ENCODE results near the gene PCSK7. TPM values are rescaled to one million over a fixed set of nuclear protein-coding genes. Genes with fewer than 3 reads are reported as not detected.

Gene PCSK7
- total and polyA plus RNA-seq, 2 of the 8 experiments (the other 6 are each of a cell fraction or from before 2014, with no cell fraction given) = 23.4 to 38.5 TPM

- TF ChIP-seq ATF2 (IDR thresholded peaks at IDR 0.05; ENCODE audit: low read length) (peak; percentile 24; the same call in 1 of the 2 replicates), TAF1 (IDR thresholded peaks at IDR 0.05; ENCODE audit: low read depth, low read length) (peak; percentile 81), POLR2AphosphoS5 (IDR thresholded peaks at IDR 0.05; ENCODE audit: low read depth, low read length) (peak; percentile 84), JUND (IDR thresholded peaks at IDR 0.05; ENCODE audit: low read length) (peak; percentile 71), ASH2L (IDR thresholded peaks at IDR 0.05; ENCODE audit: low read length) (peak; percentile 34), NRF1 (IDR thresholded peaks at IDR 0.05; ENCODE audit: low read depth, low read length) (no peak), POLR2A (IDR thresholded peaks at IDR 0.05; ENCODE audit: control extremely low read depth in 1 of 2, low read depth in 2 of 2, low read length in 2 of 2) (peak; percentile 39 to 81), PHF8 (conservative IDR thresholded peaks at IDR 0.05; ENCODE audit: low read depth, low read length) (peak; percentile 23; the same call in 1 of the 2 replicates), TAF7 (optimal IDR thresholded peaks at IDR 0.05; ENCODE audit: borderline replicate concordance, low read depth, low read length) (peak; percentile 85), SRF (IDR thresholded peaks at IDR 0.05; ENCODE audit: low read depth, low read length) (peak; percentile 96), CREB1 (IDR thresholded peaks at IDR 0.05) (peak; percentile 57)
These were observed 32.6 kb downstream of the PCSK7 start, which contains the start of gene TAGLN (continued) for GRCh38 chr11:117199053-117199915.

All from H1 (cell line).